Ovary (tissue), 9 donors: Measurements from ENCODE around the gene CDK6. TPM values are rescaled to one million over a fixed set of nuclear protein-coding genes. Genes with fewer than 3 reads are reported as not detected.

Experiments used
- DNase-seq, 5 donors: peaks; one replicate each; pipeline ENCODE4 v3.0.0-alpha.2; 2019 to 2020
- H3K27ac ChIP-seq, 2 donors: fragments of 200-600 bp; one replicate each; pipeline versions ENCODE4 v1.5.1 to v1.8.0; 2019 to 2022
- H3K27me3 ChIP-seq: fragments of 200-600 bp; one replicate; pipeline ENCODE4 v1.8.0; 2022
- H3K36me3 ChIP-seq: fragments of 200-600 bp; sonication (generic); one replicate; pipeline ENCODE4 v1.5.1; 2019
- H3K4me1 ChIP-seq: one replicate; pipeline ENCODE4 v1.8.1; 2013; ENCODE audit warnings: mild to moderate bottlenecking, moderate library complexity; ENCODE audit not compliant: insufficient read depth
- H3K4me3 ChIP-seq: fragments of 200-600 bp; sonication (generic); one replicate; pipeline ENCODE4 v1.5.1; 2017
- H3K9me3 ChIP-seq, 2 donors: fragments of 200-600 bp in 1 of 2; sonication (generic) in 1 of 2; one replicate each; pipeline versions ENCODE4 v1.5.1 to v1.8.1; 2013 to 2019; ENCODE audit warnings: mild to moderate bottlenecking in 1 of 2, moderate library complexity in 1 of 2
- EP300 ChIP-seq: sonication (generic); formaldehyde crosslinking; IDR thresholded peaks from one replicate; pipeline ENCODE4 v1.6.1; 2017; ENCODE audit warnings: antibody characterized with exemption
- POLR2A ChIP-seq: fragments of 450-650 bp; IDR thresholded peaks from one replicate; pipeline ENCODE4 v1.6.1; 2017; ENCODE audit warnings: antibody characterized with exemption, mild to moderate bottlenecking, moderate library complexity
- WGBS, 3 donors: extraction: QIAGEN DNeasy Blood & Tissue Kit in 1 of 3; methylation state at CpG; one replicate each; pipeline versions ENCODE4 v1.1.5 to v1.1.7; 2013 to 2017; 5-methylcytosine and 5-hydroxymethylcytosine counted together
- intact Hi-C, 4 donors: fragments of 100-400 bp; cut with DNase I; formaldehyde crosslinking; loops; one replicate each; pipeline versions ENCODE4 v1.11.0 to v1.15.1; 2022 to 2023
- polyA plus RNA-seq, 2 donors: library from polyadenylated mRNA; stranded (reverse); fragments of 200-250 nt in 1 of 2; fragments of 350-450 nt in 1 of 2; fragmentation: Illumina TruSeq in 1 of 2; extraction: RNeasy Lipid Tissue Mini Kit (QIAGEN cat#74804) in 1 of 2; gene quantifications; one replicate each; pipeline ENCODE4 v1.2.3, GENCODE V29; 2013 to 2014
- total RNA-seq, 7 donors: library from RNA; depleted of rRNA in 2 of 7; stranded (reverse); fragments of >200 nt in 2 of 7; fragmentation: NEBNext Ultra II Directional in 3 of 7; extraction: Animal tissue kit (Norgen Biotek cat#: 25700) in 3 of 7; gene quantifications; one replicate each; pipeline versions ENCODE4 v1.1.0 to v1.2.4, GENCODE V29; 2016 to 2023
- TF ChIP-seq, protein P1 (sequence below), 3 donors: fragments of 450-650 bp in 2 of 3; fragments of 200-600 bp in 1 of 3; IDR thresholded peaks; one replicate each; pipeline versions ENCODE4 v1.5.1 to v1.8.0; 2016 to 2022; ENCODE audit warnings: antibody characterized with exemption in 3 of 3, mild to moderate bottlenecking in 1 of 3
- donor health status: DM: no; HTN: no; CAD: no; lungs with moderate emphysema.
- donor health status: DM: no; HTN: no; CAD: no.
- donor health status: Bipolar disorder and iron deficiency.
- donor health status: DM: yes; HTN: yes; CAD: no.
- donor health status: DM: no; HTN: no; CAD: no.
- donor health status: DM: yes; HTN: yes; CAD: no.

Gene CDK6
- total and polyA plus RNA-seq, 9 donors: 1.8 to 20.4 (median 11.2) TPM

DNA sequence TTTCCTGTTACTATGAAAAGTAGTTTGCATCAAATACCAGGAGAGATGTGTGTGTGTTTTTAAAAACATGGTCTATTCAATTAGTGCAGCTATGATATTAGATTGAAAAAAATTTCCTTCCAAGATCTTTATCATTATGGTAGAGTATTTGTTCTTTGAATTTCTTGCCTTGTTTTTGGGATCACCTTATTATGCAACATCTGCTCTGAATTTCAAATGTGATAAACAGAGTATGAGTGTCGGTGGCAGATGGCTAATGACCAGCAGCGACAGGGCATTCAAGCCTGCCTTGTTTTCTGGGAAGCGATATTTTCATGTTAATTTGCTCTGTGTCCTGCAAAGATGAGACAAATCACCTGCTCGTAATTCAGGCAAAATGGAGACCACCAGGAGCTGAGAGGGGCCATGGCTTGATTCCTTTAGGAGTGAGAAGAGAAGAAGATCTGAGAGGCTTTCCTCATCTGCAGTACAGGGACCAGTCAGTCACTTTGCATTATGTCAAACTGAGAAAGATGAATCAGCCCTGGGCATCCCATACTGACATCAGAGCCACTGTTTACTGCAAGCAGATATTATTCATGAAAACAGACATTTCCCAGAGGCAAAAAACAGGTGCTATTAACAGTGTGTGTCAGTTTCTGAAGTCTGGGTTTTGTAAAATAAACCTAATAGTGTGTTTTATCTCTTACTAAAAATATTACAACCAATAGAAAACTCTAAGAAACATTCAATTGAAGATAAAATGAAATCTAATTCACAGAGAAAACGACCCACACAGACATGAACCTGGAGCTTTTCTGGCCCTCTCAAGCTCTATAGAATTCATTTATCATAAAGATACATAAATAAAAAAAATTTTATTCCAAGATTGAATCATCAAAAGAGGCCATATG, 67.6 kb downstream of the CDK6 start:
- Histone ChIP-seq H3K4me3 (no peak overlapping the region), H3K9me3 (no peaks in the 10 kb centered on the region), H3K4me1 (no peaks in the 10 kb centered on the region), H3K27me3 (no peaks in the 10 kb centered on the region), H3K27ac (no peak overlapping the region), H3K36me3 (no peaks in the 10 kb centered on the region)
- no peak for TF ChIP-seq EP300
- TF ChIP-seq, protein P1, sequence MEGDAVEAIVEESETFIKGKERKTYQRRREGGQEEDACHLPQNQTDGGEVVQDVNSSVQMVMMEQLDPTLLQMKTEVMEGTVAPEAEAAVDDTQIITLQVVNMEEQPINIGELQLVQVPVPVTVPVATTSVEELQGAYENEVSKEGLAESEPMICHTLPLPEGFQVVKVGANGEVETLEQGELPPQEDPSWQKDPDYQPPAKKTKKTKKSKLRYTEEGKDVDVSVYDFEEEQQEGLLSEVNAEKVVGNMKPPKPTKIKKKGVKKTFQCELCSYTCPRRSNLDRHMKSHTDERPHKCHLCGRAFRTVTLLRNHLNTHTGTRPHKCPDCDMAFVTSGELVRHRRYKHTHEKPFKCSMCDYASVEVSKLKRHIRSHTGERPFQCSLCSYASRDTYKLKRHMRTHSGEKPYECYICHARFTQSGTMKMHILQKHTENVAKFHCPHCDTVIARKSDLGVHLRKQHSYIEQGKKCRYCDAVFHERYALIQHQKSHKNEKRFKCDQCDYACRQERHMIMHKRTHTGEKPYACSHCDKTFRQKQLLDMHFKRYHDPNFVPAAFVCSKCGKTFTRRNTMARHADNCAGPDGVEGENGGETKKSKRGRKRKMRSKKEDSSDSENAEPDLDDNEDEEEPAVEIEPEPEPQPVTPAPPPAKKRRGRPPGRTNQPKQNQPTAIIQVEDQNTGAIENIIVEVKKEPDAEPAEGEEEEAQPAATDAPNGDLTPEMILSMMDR (IDR thresholded peaks at IDR 0.05): no peak
- no peak for TF ChIP-seq POLR2A
- DNase-seq: no peak
- intact Hi-C loops: no loop called here
- WGBS, 3 donors: 79 to 86% (median 79%) methylated on average over 5 of the region's 5 CpGs

DNA sequence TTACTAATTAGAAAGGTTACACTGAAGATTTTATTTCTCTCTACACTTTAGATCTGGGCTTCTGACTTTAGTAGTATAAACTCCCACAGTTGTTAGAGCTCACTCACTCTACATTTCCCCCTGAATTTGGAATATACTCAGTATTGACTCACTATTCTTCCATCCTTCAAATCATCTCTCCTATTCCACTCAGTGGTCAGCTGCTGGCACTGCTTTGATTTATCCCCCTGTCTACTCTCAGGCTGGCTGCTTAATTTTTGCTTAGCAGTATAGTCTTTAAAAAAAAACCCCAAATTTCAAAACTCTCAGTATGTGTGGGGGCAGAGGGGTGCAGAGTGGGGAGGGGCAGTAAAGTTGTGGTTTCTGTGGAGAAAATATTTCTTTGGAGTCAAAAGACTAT, 68.9 kb downstream of the CDK6 start:
- H3K27ac ChIP-seq: no peak overlapping the region
- no peaks in the 10 kb centered on the region for H3K4me1 ChIP-seq
- DNase-seq: no peak
- intact Hi-C loops: no loop called here
- no peaks in the 10 kb centered on the region for H3K36me3 ChIP-seq
- no peaks in the 10 kb centered on the region for H3K27me3 ChIP-seq
- no peak overlapping the region for H3K4me3 ChIP-seq
- H3K9me3 ChIP-seq: no peaks in the 10 kb centered on the region
- TF ChIP-seq, protein P1 (IDR thresholded peaks at IDR 0.05): no peak
- TF ChIP-seq POLR2A: no peak
- TF ChIP-seq EP300: no peak

DNA sequence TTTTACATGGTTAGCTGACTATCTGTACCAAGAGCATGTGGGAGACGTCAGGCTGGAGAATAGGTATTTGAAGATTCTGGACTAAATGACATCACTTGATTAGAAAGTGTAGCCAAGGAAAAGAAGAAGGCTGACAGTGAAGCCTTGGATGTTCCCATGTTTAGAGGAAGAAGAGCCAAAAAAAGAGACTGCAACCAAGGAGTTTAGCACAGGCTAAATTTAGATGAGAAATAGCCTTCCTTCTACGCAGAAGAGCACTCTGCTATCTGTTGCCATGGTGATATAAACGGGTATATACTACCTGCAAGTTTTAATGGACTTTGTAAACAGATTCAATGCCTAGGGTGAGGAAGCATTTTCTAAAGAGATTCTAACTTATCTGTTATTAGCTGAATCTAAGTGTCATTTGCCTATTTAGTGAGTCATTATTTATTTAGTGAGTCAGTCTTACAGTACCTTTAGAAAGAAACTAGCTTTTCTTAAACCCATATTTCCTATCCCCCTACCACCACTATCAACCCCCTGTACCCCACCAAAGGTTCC, 69.8 kb downstream of the CDK6 start:
- Histone ChIP-seq H3K4me3 (no peak overlapping the region), H3K9me3 (no peaks in the 10 kb centered on the region), H3K36me3 (no peaks in the 10 kb centered on the region), H3K27me3 (no peaks in the 10 kb centered on the region), H3K4me1 (no peaks in the 10 kb centered on the region), H3K27ac (no peak overlapping the region)
- intact Hi-C loops: no loop called here
- 6 to 18% (median 12%) methylated on average over 3 of the region's 3 CpGs for WGBS, 3 donors
- DNase-seq: no peak
- TF ChIP-seq EP300 (no peak), POLR2A (no peak)
- TF ChIP-seq, protein P1 (IDR thresholded peaks at IDR 0.05): no peak

DNA sequence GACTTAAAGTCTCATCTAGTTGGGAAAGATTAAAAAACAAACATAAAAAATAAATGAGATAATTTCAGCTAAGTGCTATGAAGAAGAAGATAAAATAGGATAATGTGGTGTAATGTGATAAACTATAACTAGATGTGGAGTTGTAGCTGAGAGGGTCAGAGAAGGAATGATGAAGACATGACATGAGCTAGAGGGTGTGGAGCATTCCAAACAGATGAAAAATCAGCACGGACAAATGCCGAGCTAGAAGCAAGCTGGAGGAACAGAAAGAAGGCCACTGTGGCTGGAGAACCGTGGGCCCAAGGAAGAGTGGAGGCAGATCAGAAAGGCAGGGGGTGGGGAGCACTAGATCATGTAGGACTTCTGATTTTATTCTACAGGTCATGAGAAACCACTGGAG, 70.6 kb downstream of the CDK6 start:
- no peak for DNase-seq
- Histone ChIP-seq H3K4me3 (no peak overlapping the region), H3K4me1 (no peaks in the 10 kb centered on the region), H3K36me3 (no peaks in the 10 kb centered on the region), H3K9me3 (no peaks in the 10 kb centered on the region), H3K27me3 (no peaks in the 10 kb centered on the region), H3K27ac (no peak overlapping the region)
- 64 to 82% (median 72%) methylated on average over 3 of the region's 3 CpGs for WGBS, 3 donors
- intact Hi-C loops: no loop called here
- TF ChIP-seq, protein P1 (IDR thresholded peaks at IDR 0.05): no peak
- TF ChIP-seq EP300 (no peak), POLR2A (no peak)
